Fibroblast of lung (primary cell): ENCODE data around the gene CLMN. TPM values are rescaled to one million over a fixed set of nuclear protein-coding genes. Genes with fewer than 3 reads are reported as not detected.

ENCODE experiments used
- DNase-seq, 2 donors: peaks; one replicate each; pipeline versions ENCODE4 v3.0.0 to v3.0.0-alpha.2; 2010; ENCODE audit warnings: low read depth in 2 of 2
- H2AFZ ChIP-seq: 2 replicates; pipeline ENCODE4 v1.5.1; 2012; ENCODE audit warnings: low read length, control low read depth, inconsistent platforms
- H3K27ac ChIP-seq: 2 replicates; pipeline ENCODE4 v1.5.1; 2011; ENCODE audit warnings: low read length, control low read depth; ENCODE audit not compliant: insufficient read depth
- H3K27me3 ChIP-seq: 2 replicates; pipeline ENCODE4 v1.5.1; 2011; ENCODE audit warnings: mild to moderate bottlenecking, low read length; ENCODE audit not compliant: control insufficient read depth, insufficient read depth
- H3K36me3 ChIP-seq: 2 replicates; pipeline ENCODE4 v1.5.1; 2011; ENCODE audit warnings: low read length; ENCODE audit not compliant: control insufficient read depth, insufficient read depth
- H3K4me1 ChIP-seq: 2 replicates; pipeline ENCODE4 v1.5.1; 2011; ENCODE audit warnings: low read length; ENCODE audit not compliant: control insufficient read depth, insufficient read depth; ENCODE audit errors: extremely low read depth
- H3K4me2 ChIP-seq: 2 replicates; pipeline ENCODE4 v1.5.1; 2011; ENCODE audit warnings: low read length, control low read depth; ENCODE audit not compliant: insufficient read depth; ENCODE audit errors: extremely low read depth
- H3K4me3 ChIP-seq, 4 experiments: fragments of 200-600 bp in 1 of 4; sonication (generic) in 1 of 4; replicated peaks in 1 of 4; 2 replicates each; pipeline ENCODE4 v1.5.1; 2011 to 2016; ENCODE audit warnings: low read length in 4 of 4, low read depth in 3 of 4, mild to moderate bottlenecking in 3 of 4, control low read depth in 2 of 4, inconsistent platforms in 1 of 4, mixed read lengths in 1 of 4; ENCODE audit not compliant: insufficient read depth in 1 of 4; ENCODE audit errors: control extremely low read depth in 1 of 4
- H3K79me2 ChIP-seq: 2 replicates; pipeline ENCODE4 v1.5.1; 2012; ENCODE audit warnings: mild to moderate bottlenecking, low read length, inconsistent platforms; ENCODE audit not compliant: control insufficient read depth, insufficient read depth
- H3K9ac ChIP-seq: 2 replicates; pipeline ENCODE4 v1.5.1; 2011; ENCODE audit warnings: mild to moderate bottlenecking, low read length, control low read depth; ENCODE audit not compliant: insufficient read depth
- H3K9me3 ChIP-seq: 2 replicates; pipeline ENCODE4 v1.5.1; 2012; ENCODE audit warnings: low read depth, low read length; ENCODE audit not compliant: control insufficient read depth, insufficient read depth
- H4K20me1 ChIP-seq: 2 replicates; pipeline ENCODE4 v1.5.1; 2011; ENCODE audit warnings: low read length; ENCODE audit not compliant: control insufficient read depth, insufficient read depth; ENCODE audit errors: extremely low read depth
- EZH2 ChIP-seq: IDR thresholded peaks from 2 replicates; pipeline ENCODE4 v1.5.1; 2012; ENCODE audit warnings: low read length, control low read depth, mild to moderate bottlenecking; ENCODE audit errors: missing control alignments
- polyA plus RNA-seq, 2 donors: library from polyadenylated mRNA; depleted of rRNA in 1 of 2; stranded (reverse) in 1 of 2; unstranded in 1 of 2; fragments of >200 nt; gene quantifications; 2 replicates each; pipeline ENCODE4 v1.2.1, GENCODE V29; 2011 to 2012; ENCODE audit warnings: missing spikeins in 1 of 2
- total RNA-seq: library from RNA; depleted of rRNA; stranded (reverse); fragments of >200 nt; gene quantifications from 2 replicates; pipeline ENCODE4 v1.2.1, GENCODE V29; 2014
- TF ChIP-seq, protein P1 (sequence below), 2 donors: IDR thresholded peaks in 1 of 2; conservative IDR thresholded peaks in 1 of 2; 1 replicate in 1 of 2; 2 replicates in 1 of 2; pipeline ENCODE4 v1.5.1; 2011 to 2012; ENCODE audit warnings: low read length in 2 of 2, control low read depth in 1 of 2, inconsistent platforms in 1 of 2, low read depth in 1 of 2, mild to moderate bottlenecking in 1 of 2

Gene CLMN
- total and polyA plus RNA-seq, 2 donors (not counting 1 experiment from before 2014, with no cell fraction given) = 0.83 to 2.7 TPM

DNA sequence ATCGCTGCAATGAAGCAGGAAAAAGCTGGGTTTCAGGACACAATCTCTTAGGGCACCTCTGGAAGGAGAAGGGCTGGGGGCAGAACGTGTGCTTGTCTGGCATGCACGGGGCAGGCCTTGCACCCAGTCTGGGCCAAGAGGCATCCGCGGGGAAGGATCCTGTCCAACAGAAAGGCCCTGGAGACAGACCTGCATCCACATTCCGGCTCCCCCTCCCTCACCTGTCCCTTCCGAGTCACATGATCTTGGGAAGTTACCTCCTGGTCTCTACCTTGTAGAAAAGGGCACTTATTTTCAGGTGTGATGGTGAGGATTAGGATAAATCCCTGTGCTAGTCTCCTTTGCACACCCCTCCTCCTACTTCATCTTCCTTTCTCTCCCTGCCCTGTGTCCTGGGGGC is 25.4 kb downstream of the CLMN start:
- H3K4me2 ChIP-seq = no peak overlapping the region
- H3K9ac ChIP-seq = no peak overlapping the region
- no peaks in the 10 kb centered on the region for H3K27me3 ChIP-seq
- H3K27ac ChIP-seq = no peak overlapping the region
- DNase-seq = no peak
- no peaks in the 10 kb centered on the region for H4K20me1 ChIP-seq
- H3K36me3 ChIP-seq = no peaks in the 10 kb centered on the region
- H3K4me3 ChIP-seq = no peak overlapping the region
- H3K79me2 ChIP-seq = no peaks in the 10 kb centered on the region
- peaks cover 9% of the 10 kb centered on the region for H3K4me1 ChIP-seq
- H3K9me3 ChIP-seq = no peaks in the 10 kb centered on the region
- H2AFZ ChIP-seq = no peak overlapping the region
- TF ChIP-seq EZH2 = no peak
- TF ChIP-seq, protein P1, sequence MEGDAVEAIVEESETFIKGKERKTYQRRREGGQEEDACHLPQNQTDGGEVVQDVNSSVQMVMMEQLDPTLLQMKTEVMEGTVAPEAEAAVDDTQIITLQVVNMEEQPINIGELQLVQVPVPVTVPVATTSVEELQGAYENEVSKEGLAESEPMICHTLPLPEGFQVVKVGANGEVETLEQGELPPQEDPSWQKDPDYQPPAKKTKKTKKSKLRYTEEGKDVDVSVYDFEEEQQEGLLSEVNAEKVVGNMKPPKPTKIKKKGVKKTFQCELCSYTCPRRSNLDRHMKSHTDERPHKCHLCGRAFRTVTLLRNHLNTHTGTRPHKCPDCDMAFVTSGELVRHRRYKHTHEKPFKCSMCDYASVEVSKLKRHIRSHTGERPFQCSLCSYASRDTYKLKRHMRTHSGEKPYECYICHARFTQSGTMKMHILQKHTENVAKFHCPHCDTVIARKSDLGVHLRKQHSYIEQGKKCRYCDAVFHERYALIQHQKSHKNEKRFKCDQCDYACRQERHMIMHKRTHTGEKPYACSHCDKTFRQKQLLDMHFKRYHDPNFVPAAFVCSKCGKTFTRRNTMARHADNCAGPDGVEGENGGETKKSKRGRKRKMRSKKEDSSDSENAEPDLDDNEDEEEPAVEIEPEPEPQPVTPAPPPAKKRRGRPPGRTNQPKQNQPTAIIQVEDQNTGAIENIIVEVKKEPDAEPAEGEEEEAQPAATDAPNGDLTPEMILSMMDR (conservative IDR thresholded peaks at IDR 0.05 in 1 of 2, IDR thresholded peaks at IDR 0.05 in 1 of 2; ENCODE audit: low read depth in 1 of 2, low read length in 2 of 2) = no peak

DNA sequence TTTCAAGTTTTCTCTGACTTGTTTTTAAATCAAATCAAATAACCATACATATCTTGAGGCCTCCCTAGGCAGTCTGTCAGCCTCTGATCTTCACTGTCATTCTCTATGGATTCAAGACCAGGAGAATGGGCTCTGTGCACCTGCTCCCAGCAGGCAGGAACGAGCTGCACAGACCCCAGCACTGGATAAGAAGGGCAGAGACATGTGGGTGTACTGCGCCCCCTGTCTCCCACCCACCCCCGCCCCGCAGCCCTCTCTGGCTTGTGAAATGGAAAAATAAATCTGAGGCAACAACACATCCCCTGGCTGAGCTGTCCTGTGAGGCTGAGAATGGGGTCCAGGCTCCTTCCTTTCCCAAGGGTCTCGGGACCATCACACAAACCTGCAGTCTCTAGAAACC is 26.3 kb downstream of the CLMN start:
- Histone ChIP-seq H3K27me3 (no peaks in the 10 kb centered on the region), H3K4me2 (no peak overlapping the region), H3K4me1 (peaks cover 9% of the 10 kb centered on the region), H3K9ac (no peak overlapping the region), H4K20me1 (no peaks in the 10 kb centered on the region), H3K27ac (no peak overlapping the region), H3K79me2 (no peaks in the 10 kb centered on the region), H2AFZ (no peak overlapping the region), H3K4me3 (no peak overlapping the region), H3K36me3 (no peaks in the 10 kb centered on the region), H3K9me3 (no peaks in the 10 kb centered on the region)
- DNase-seq = no peak
- TF ChIP-seq EZH2 = no peak
- TF ChIP-seq, protein P1 (conservative IDR thresholded peaks at IDR 0.05 in 1 of 2, IDR thresholded peaks at IDR 0.05 in 1 of 2; ENCODE audit: low read depth in 1 of 2, low read length in 2 of 2) = no peak

DNA sequence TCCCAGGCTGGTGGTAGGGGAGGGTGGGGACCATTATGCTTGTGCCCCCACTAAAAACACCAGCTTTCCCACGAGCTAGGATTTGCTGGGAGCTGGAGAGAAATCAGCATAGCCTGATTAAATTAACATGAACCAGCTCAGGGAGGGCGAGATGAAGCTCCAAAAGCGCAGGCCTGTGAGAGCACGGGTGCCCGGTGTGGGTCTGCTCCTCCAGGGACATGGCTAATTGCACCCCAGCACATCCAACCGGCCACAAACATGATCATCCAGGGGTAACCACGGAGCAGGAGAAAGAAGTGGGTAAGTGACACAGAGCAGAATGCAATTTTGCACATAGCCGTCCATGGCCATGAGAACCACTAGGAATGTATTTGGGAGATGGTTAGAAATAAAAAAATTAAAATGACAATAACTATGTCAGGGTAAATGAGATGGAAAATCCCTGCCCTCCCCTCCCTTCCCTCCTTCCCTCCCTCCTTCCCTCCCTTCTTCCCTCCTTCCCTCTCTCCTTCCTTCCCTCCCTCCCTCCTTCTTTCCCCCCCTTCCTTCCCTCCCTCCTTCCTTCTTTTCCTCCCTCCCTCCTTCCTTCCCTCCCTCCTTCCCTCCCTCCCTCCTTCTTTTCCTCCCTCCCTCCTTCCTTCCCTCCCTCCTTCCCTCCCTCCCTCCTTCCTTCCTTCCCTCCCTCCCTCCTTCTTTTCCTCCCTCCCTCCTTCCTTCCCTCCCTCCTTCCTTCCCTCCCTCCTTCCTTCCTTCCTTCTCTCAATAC is 26.9 kb downstream of the CLMN start:
- H3K4me1 ChIP-seq = peaks cover 9% of the 10 kb centered on the region
- no peaks in the 10 kb centered on the region for H3K9me3 ChIP-seq
- no peak overlapping the region for H3K27ac ChIP-seq
- H3K4me3 ChIP-seq = no peak overlapping the region
- no peaks in the 10 kb centered on the region for H3K36me3 ChIP-seq
- H3K4me2 ChIP-seq = no peak overlapping the region
- no peak for DNase-seq
- no peaks in the 10 kb centered on the region for H3K79me2 ChIP-seq
- TF ChIP-seq, protein P1 (conservative IDR thresholded peaks at IDR 0.05 in 1 of 2, IDR thresholded peaks at IDR 0.05 in 1 of 2; ENCODE audit: low read depth in 1 of 2, low read length in 2 of 2) = no peak
- TF ChIP-seq EZH2 = no peak
- no peak overlapping the region for H3K9ac ChIP-seq
- H4K20me1 ChIP-seq = no peaks in the 10 kb centered on the region
- no peak overlapping the region for H2AFZ ChIP-seq
- H3K27me3 ChIP-seq = no peaks in the 10 kb centered on the region
